GM12891 (cell line): ENCODE results near the gene SNRPA.

Experiments used
- PAX5 ChIP-seq: IDR thresholded peaks from 2 replicates; pipeline ENCODE4 v1.6.1; 2011; ENCODE audit warnings: low read length, moderate library complexity, mild to moderate bottlenecking; ENCODE audit not compliant: insufficient read depth, severe bottlenecking
- POLR2A ChIP-seq: IDR thresholded peaks from 2 replicates; pipeline ENCODE4 v1.6.1; 2011; ENCODE audit warnings: low read depth, low read length, control low read depth
- POLR2AphosphoS5 ChIP-seq: IDR thresholded peaks from 2 replicates; pipeline ENCODE4 v1.6.1; 2011; ENCODE audit warnings: low read depth, low read length, control low read depth
- POU2F2 ChIP-seq: IDR thresholded peaks from 2 replicates; pipeline ENCODE4 v1.6.1; 2011; ENCODE audit warnings: low read depth, mild to moderate bottlenecking, control low read depth, low read length, moderate library complexity
- SPI1 ChIP-seq: IDR thresholded peaks from 2 replicates; pipeline ENCODE4 v1.6.1; 2011; ENCODE audit warnings: low read depth, low read length, control low read depth
- TAF1 ChIP-seq: IDR thresholded peaks from 2 replicates; pipeline ENCODE4 v1.6.1; 2011; ENCODE audit warnings: low read depth, low read length, control low read depth

- TF ChIP-seq POLR2AphosphoS5 (no peak; the same call in 1 of the 2 replicates), POLR2A (no peak), TAF1 (no peak), SPI1 (no peak), POU2F2 (no peak), PAX5 (no peak)
Observed at GRCh38 chr19:40763963-40764362, 13.0 kb downstream of the SNRPA start.
